SK-N-SH (cell line): Measurements from ENCODE around the gene IBTK. TPM values are rescaled to one million over a fixed set of nuclear protein-coding genes. Genes with fewer than 3 reads are reported as not detected.

ENCODE experiments used
- CTCF ChIA-PET: fragments of 300-600, 350-600 bp; formaldehyde crosslinking; extraction: SDS; loops from one replicate; lab custom pipeline; 2021; lab: Yijun Ruan, JAX
- POLR2A ChIA-PET: fragments of 350-600 bp; sonication (Branson Sonifier 250); formaldehyde crosslinking; extraction: SDS; loops from one replicate; lab custom pipeline; 2020; ENCODE audit warnings: antibody characterized with exemption, inconsistent platforms; lab: Yijun Ruan, JAX
- DNase-seq: peaks from one replicate; pipeline ENCODE4 v3.0.0; 2012
- H2AFZ ChIP-seq: fragments of 200-600 bp; sonication (generic); 2 replicates; pipeline ENCODE4 v1.8.1; 2016; ENCODE audit warnings: antibody characterized with exemption, mild to moderate bottlenecking, low read depth
- H3F3A ChIP-seq: fragments of 200-600 bp; sonication (generic); replicated peaks from 2 replicates; pipeline ENCODE3; 2016; ENCODE audit warnings: antibody characterized with exemption, mild to moderate bottlenecking; ENCODE audit not compliant: insufficient read depth
- H3K27ac ChIP-seq, 2 experiments: fragments of 200-500 bp in 1 of 2; fragments of 200-600 bp in 1 of 2; sonication (Bioruptor generic) in 1 of 2; sonication (generic), shearing (Covaris generic) in 1 of 2; 2 replicates each; pipeline versions ENCODE4 v1.5.1 to v1.6.1; 2014 to 2016; ENCODE audit warnings: low read depth in 2 of 2, inconsistent platforms in 1 of 2, low read length in 1 of 2, mild to moderate bottlenecking in 1 of 2, mixed read lengths in 1 of 2
- H3K27me3 ChIP-seq: fragments of 200-600 bp; sonication (generic), shearing (Covaris generic); 2 replicates; pipeline ENCODE4 v1.6.1; 2016; ENCODE audit warnings: mixed run types; ENCODE audit not compliant: insufficient read depth
- H3K36me3 ChIP-seq, 2 experiments: fragments of 200-500 bp in 1 of 2; fragments of 200-600 bp in 1 of 2; sonication (Bioruptor generic) in 1 of 2; sonication (generic) in 1 of 2; replicated peaks in 1 of 2; 2 replicates each; pipeline versions ENCODE3 to v1.5.1; 2014 to 2016; ENCODE audit warnings: low read length in 1 of 2, mild to moderate bottlenecking in 1 of 2; ENCODE audit not compliant: insufficient read depth in 2 of 2, control insufficient read depth in 1 of 2
- H3K4me1 ChIP-seq, 2 experiments: fragments of 200-500 bp in 1 of 2; fragments of 200-600 bp in 1 of 2; sonication (Bioruptor generic) in 1 of 2; sonication (generic), shearing (Covaris generic) in 1 of 2; 2 replicates each; pipeline versions ENCODE4 v1.5.1 to v1.6.1; 2014 to 2016; ENCODE audit warnings: low read depth in 1 of 2, low read length in 1 of 2, mixed run types in 1 of 2; ENCODE audit not compliant: insufficient read depth in 2 of 2, control insufficient read depth in 1 of 2
- H3K4me2 ChIP-seq: fragments of 200-600 bp; sonication (generic), shearing (Covaris generic); 2 replicates; pipeline ENCODE4 v1.6.1; 2017; ENCODE audit warnings: mixed run types
- H3K4me3 ChIP-seq, 2 experiments: fragments of 200-500 bp in 1 of 2; fragments of 200-600 bp in 1 of 2; sonication (Bioruptor generic) in 1 of 2; sonication (generic), shearing (Covaris generic) in 1 of 2; 2 replicates each; pipeline versions ENCODE4 v1.5.1 to v1.8.1; 2014 to 2016; ENCODE audit warnings: low read depth in 2 of 2, inconsistent platforms in 1 of 2, low read length in 1 of 2, mild to moderate bottlenecking in 1 of 2, mixed read lengths in 1 of 2, moderate library complexity in 1 of 2
- H3K79me2 ChIP-seq: fragments of 200-600 bp; sonication (generic); 2 replicates; pipeline ENCODE4 v1.8.1; 2017; ENCODE audit warnings: mild to moderate bottlenecking; ENCODE audit not compliant: insufficient read depth
- H3K9ac ChIP-seq: fragments of 200-600 bp; sonication (generic); 2 replicates; pipeline ENCODE4 v1.6.1; 2017; ENCODE audit warnings: mixed run types
- H3K9me2 ChIP-seq: fragments of 200-600 bp; sonication (generic); 2 replicates; pipeline ENCODE4 v1.6.1; 2017; ENCODE audit warnings: mixed run types
- H3K9me3 ChIP-seq: fragments of 200-600 bp; sonication (generic); 2 replicates; pipeline ENCODE4 v1.6.1; 2017; ENCODE audit warnings: mixed run types, mild to moderate bottlenecking, moderate library complexity
- H4K20me1 ChIP-seq: fragments of 200-600 bp; sonication (generic); 2 replicates; pipeline ENCODE4 v1.6.1; 2017; ENCODE audit warnings: mild to moderate bottlenecking, mixed run types; ENCODE audit not compliant: insufficient read depth
- CTCF ChIP-seq: fragments of 200-600 bp; sonication (generic); IDR thresholded peaks from 2 replicates; pipeline ENCODE4 v1.6.1; 2017; ENCODE audit warnings: antibody characterized with exemption, mild to moderate bottlenecking, moderate library complexity
- ELF1 ChIP-seq: IDR thresholded peaks from 2 replicates; pipeline ENCODE4 v1.4.0; 2012
- EZH2phosphoT487 ChIP-seq: fragments of 200-600 bp; sonication (generic); IDR thresholded peaks from 2 replicates; pipeline ENCODE4 v1.6.1; 2017; ENCODE audit warnings: low read depth, mixed run types, mild to moderate bottlenecking, antibody characterized with exemption, moderate library complexity, borderline replicate concordance
- FOXM1 ChIP-seq: IDR thresholded peaks from 2 replicates; pipeline ENCODE4 v1.4.0; 2012; ENCODE audit warnings: low read depth, mild to moderate bottlenecking
- IRF3 ChIP-seq: fragments of 150-350 bp; IDR thresholded peaks from 2 replicates; pipeline ENCODE4 v1.6.1; 2016; ENCODE audit warnings: mild to moderate bottlenecking, low read depth, low read length
- JUND ChIP-seq: IDR thresholded peaks from 2 replicates; pipeline ENCODE4 v1.4.0; 2012
- MXI1 ChIP-seq: IDR thresholded peaks from 2 replicates; pipeline ENCODE4 v1.6.1; 2012; ENCODE audit warnings: mild to moderate bottlenecking, low read depth, low read length, improper control_type of control experiment
- NRF1 ChIP-seq: IDR thresholded peaks from 2 replicates; pipeline ENCODE4 v1.6.1; 2012; ENCODE audit warnings: low read depth, mild to moderate bottlenecking, low read length
- PBX3 ChIP-seq: IDR thresholded peaks from 2 replicates; pipeline ENCODE4; 2012
- POLR2AphosphoS5 ChIP-seq: IDR thresholded peaks from 2 replicates; pipeline ENCODE4 v1.6.1; 2012; ENCODE audit warnings: low read depth, low read length
- REST ChIP-seq: IDR thresholded peaks from 2 replicates; pipeline ENCODE4 v1.6.1; 2012; ENCODE audit warnings: mild to moderate bottlenecking, low read depth, low read length, moderate library complexity
- SIN3A ChIP-seq: IDR thresholded peaks from 2 replicates; pipeline ENCODE4 v1.6.1; 2012; ENCODE audit warnings: low read depth, mild to moderate bottlenecking, low read length, moderate library complexity, borderline replicate concordance
- TCF12 ChIP-seq: IDR thresholded peaks from 2 replicates; pipeline ENCODE4 v1.4.0; 2012
- TEAD4 ChIP-seq: IDR thresholded peaks from 2 replicates; pipeline ENCODE4 v1.4.0; 2012; ENCODE audit warnings: mild to moderate bottlenecking, borderline replicate concordance; ENCODE audit not compliant: insufficient read depth
- USF1 ChIP-seq: IDR thresholded peaks from 2 replicates; pipeline ENCODE4 v1.4.0; 2012; ENCODE audit warnings: low read depth, borderline replicate concordance
- USF2 ChIP-seq: fragments of 150-350 bp; IDR thresholded peaks from 2 replicates; pipeline ENCODE4 v1.6.1; 2017; ENCODE audit warnings: antibody characterized with exemption, low read length, low read depth, borderline replicate concordance
- WGBS: methylation state at CpG from one replicate; pipeline ENCODE4 v1.1.6; 2017; ENCODE audit warnings: low lambda C conversion rate; 5-methylcytosine and 5-hydroxymethylcytosine counted together
- polyA plus RNA-seq, 3 experiments: library from polyadenylated mRNA; depleted of rRNA; stranded (reverse); fragments of >200 nt; gene quantifications; 2 replicates each; pipeline ENCODE4 v1.2.3, GENCODE V29; 2012

Gene IBTK
- polyA plus RNA-seq, 1 of the 3 experiments (the other 2 are of a cell fraction): 9.5 TPM

- no peak for DNase-seq
- no peaks in the 10 kb centered on the region for H3K9me3 ChIP-seq
- H3K9ac ChIP-seq: no peak overlapping the region
- ChIA-PET POLR2A (no interaction called here), CTCF (no interaction called here)
- H3K79me2 ChIP-seq: peaks cover 7% of the 10 kb centered on the region; the same call in 1 of the 2 replicates
- H3K4me1 ChIP-seq: peaks cover 6 to 34% of the 10 kb centered on the region in 2 experiments; a peak in 3 of 4 replicates
- H3K27ac ChIP-seq: 0 out of 4 replicates have a peak overlapping the region, but pooled peaks of 1 of the 2 experiments have one; percentile 12
- TF ChIP-seq SIN3A: no peak
- TF ChIP-seq ELF1: no peak
- no peak for TF ChIP-seq NRF1
- TF ChIP-seq USF2: no peak
- TF ChIP-seq JUND: no peak
- no peak for TF ChIP-seq REST
- no peak for TF ChIP-seq MXI1
- TF ChIP-seq IRF3: no peak
- no peak for TF ChIP-seq POLR2AphosphoS5
- TF ChIP-seq TEAD4: no peak
- no peak for TF ChIP-seq PBX3
- no peak for TF ChIP-seq TCF12
- no peak for TF ChIP-seq CTCF
- no peak for TF ChIP-seq EZH2phosphoT487
- no peak for TF ChIP-seq USF1
- no peak for TF ChIP-seq FOXM1
- peaks cover 58 to 90% of the 10 kb centered on the region in 2 experiments for H3K36me3 ChIP-seq
- H4K20me1 ChIP-seq: no peaks in the 10 kb centered on the region
- peaks cover 57% of the 10 kb centered on the region for H3F3A ChIP-seq
- H2AFZ ChIP-seq: no peak overlapping the region
- H3K4me3 ChIP-seq: no peak overlapping the region
- H3K4me2 ChIP-seq: no peak overlapping the region
- no peaks in the 10 kb centered on the region for H3K27me3 ChIP-seq
- WGBS: 76% methylated on average over 1 of the region's 1 CpG
- H3K9me2 ChIP-seq: no peaks in the 10 kb centered on the region
These were observed 64.8 kb downstream of the IBTK start for GRCh38 chr6:82182756-82183155.
